Bronchial epithelial cell (primary cell): ENCODE data around the gene ALKBH3. TPM values are rescaled to one million over a fixed set of nuclear protein-coding genes. Genes with fewer than 3 reads are reported as not detected.
A peak's percentile ranks its signal among the peaks of the same experiment; 100 is the strongest.

Source experiments
- DNase-seq: peaks from one replicate; pipeline ENCODE4 v3.0.0-alpha.2; 2010; ENCODE audit warnings: low read depth
- FAIRE-seq: peaks from 2 replicates; lab custom pipeline; 2011; peaks lifted over from hg19 to GRCh38; lab: Jason Lieb, UNC
- H3K27me3 ChIP-seq: 2 replicates; pipeline ENCODE4 v1.5.1; 2011; ENCODE audit warnings: low read length; ENCODE audit not compliant: control insufficient read depth, insufficient read depth
- H3K36me3 ChIP-seq: 2 replicates; pipeline ENCODE4 v1.5.1; 2011; ENCODE audit warnings: low read length; ENCODE audit not compliant: control insufficient read depth, insufficient read depth
- H3K4me3 ChIP-seq: 2 replicates; pipeline ENCODE4 v1.5.1; 2011; ENCODE audit warnings: mild to moderate bottlenecking, low read depth, low read length, control low read depth
- total RNA-seq: library from RNA; depleted of rRNA; stranded (reverse); fragments of >200 nt; gene quantifications from 2 replicates; pipeline ENCODE4 v1.2.1, GENCODE V29; 2014
- TF ChIP-seq, protein P1 (sequence below): IDR thresholded peaks from 2 replicates; pipeline ENCODE4 v1.5.1; 2011; ENCODE audit warnings: mild to moderate bottlenecking, moderate library complexity, low read length, control low read depth, inconsistent platforms; ENCODE audit not compliant: insufficient read depth, severe bottlenecking

ALKBH3 gene
- total RNA-seq, 1 donor from 2014 or later: 67.7 TPM

DNA sequence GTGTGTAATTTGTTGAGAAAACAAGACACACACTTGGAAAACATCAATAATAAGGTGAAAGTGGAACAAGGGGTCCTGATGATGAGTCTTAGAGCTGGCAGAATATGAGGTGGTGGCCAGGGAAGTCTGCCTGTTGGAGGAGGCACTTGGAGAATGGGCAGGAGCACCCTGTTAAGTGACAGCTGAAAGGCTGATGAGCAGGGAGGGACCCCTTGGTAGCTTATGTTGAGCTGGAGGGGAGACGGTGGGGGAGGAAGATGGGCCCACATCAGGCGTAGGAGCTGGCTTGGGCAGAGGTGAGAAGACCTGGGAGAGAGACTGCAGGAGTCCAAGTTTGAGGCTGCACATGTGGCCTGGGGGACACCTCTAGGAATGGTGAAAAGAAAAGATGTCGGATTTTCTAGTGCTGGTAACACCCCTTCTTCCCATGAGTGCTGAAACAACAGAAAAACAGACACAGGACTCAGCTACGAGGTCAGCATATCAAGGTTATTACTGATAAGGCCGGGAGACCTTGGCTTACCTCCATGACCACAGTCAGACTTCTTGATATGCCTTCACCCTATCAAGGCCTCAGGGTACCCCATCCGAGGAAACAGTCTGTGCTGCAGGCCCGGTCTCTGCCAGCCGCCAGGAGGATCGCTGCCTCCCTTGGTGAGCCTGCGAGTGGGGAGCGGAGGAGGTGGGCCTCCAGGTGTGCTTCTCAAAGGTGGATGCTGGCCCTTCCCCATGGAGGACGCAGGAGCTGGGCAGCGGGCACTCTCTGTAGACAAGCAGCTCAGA is 47.5 kb downstream of the ALKBH3 start:
- Histone ChIP-seq H3K27me3 (peaks cover 1% of the 10 kb centered on the region), H3K4me3 (no peak overlapping the region), H3K36me3 (no peaks in the 10 kb centered on the region)
- TF ChIP-seq, protein P1, sequence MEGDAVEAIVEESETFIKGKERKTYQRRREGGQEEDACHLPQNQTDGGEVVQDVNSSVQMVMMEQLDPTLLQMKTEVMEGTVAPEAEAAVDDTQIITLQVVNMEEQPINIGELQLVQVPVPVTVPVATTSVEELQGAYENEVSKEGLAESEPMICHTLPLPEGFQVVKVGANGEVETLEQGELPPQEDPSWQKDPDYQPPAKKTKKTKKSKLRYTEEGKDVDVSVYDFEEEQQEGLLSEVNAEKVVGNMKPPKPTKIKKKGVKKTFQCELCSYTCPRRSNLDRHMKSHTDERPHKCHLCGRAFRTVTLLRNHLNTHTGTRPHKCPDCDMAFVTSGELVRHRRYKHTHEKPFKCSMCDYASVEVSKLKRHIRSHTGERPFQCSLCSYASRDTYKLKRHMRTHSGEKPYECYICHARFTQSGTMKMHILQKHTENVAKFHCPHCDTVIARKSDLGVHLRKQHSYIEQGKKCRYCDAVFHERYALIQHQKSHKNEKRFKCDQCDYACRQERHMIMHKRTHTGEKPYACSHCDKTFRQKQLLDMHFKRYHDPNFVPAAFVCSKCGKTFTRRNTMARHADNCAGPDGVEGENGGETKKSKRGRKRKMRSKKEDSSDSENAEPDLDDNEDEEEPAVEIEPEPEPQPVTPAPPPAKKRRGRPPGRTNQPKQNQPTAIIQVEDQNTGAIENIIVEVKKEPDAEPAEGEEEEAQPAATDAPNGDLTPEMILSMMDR: no peak
- no peak for DNase-seq
- no peak for FAIRE-seq

GRCh38 chr11:43928721-43929120 is 48.1 kb downstream of the ALKBH3 start:
- TF ChIP-seq, protein P1: no peak
- Histone ChIP-seq H3K4me3 (no peak overlapping the region), H3K27me3 (peaks cover 2% of the 10 kb centered on the region), H3K36me3 (no peaks in the 10 kb centered on the region)
- peak; percentile 83 for FAIRE-seq
- DNase-seq: no peak

- DNase-seq (no peak), FAIRE-seq (peak; percentile 77)
- peaks cover 2% of the 10 kb centered on the region for H3K27me3 ChIP-seq
- no peak overlapping the region for H3K4me3 ChIP-seq
- H3K36me3 ChIP-seq: no peaks in the 10 kb centered on the region
- TF ChIP-seq, protein P1: no peak
These were observed 50.5 kb downstream of the ALKBH3 start for GRCh38 chr11:43930868-43931716.

DNA sequence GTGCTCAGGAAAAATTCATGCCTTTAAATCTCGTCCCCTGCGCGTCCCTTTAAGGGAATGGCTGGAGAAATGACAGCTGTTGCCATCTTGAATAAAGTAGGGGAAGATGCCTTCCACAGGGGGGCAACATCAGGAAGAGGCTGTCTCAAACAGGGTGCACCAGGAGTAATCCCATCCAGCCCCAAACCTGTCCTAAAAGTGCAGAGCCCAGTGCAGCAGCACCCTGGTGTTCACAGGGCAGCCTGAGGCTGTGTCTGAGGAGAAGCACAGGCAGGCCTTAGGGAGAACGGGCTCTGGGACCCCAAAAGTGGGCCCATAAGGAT is 51.0 kb downstream of the ALKBH3 start:
- H3K27me3 ChIP-seq: peaks cover 2% of the 10 kb centered on the region
- TF ChIP-seq, protein P1: no peak
- DNase-seq: no peak
- FAIRE-seq: no peak
- H3K4me3 ChIP-seq: no peak overlapping the region
- H3K36me3 ChIP-seq: no peaks in the 10 kb centered on the region

- DNase-seq (no peak), FAIRE-seq (no peak)
- TF ChIP-seq, protein P1: no peak
- Histone ChIP-seq H3K4me3 (no peak overlapping the region), H3K36me3 (no peaks in the 10 kb centered on the region), H3K27me3 (peaks cover 2% of the 10 kb centered on the region)
These were observed 52.6 kb downstream of the ALKBH3 start for GRCh38 chr11:43933226-43933607.
